Urinary bladder (tissue), 4 donors: ENCODE data around the gene PFDN2. TPM values are rescaled to one million over a fixed set of nuclear protein-coding genes. Genes with fewer than 3 reads are reported as not detected.
"Not testable (repeated sequence)": the region's sequence is repeated elsewhere in the genome, so short reads cannot be mapped to it uniquely, and the experiment has no call there.

ENCODE experiments used
- DNase-seq: peaks from one replicate; pipeline ENCODE4 v3.0.0-alpha.2; 2015; ENCODE audit errors: extremely low spot score
- H3K27ac ChIP-seq: one replicate; pipeline ENCODE4 v1.5.1; 2013; ENCODE audit warnings: low read depth, mild to moderate bottlenecking, moderate library complexity
- H3K36me3 ChIP-seq: one replicate; pipeline ENCODE4 v1.6.1; 2013; ENCODE audit warnings: mild to moderate bottlenecking, moderate library complexity; ENCODE audit not compliant: insufficient read depth
- H3K4me1 ChIP-seq: one replicate; pipeline ENCODE4 v1.6.1; 2013; ENCODE audit warnings: mild to moderate bottlenecking, moderate library complexity; ENCODE audit not compliant: insufficient read depth
- H3K4me3 ChIP-seq: one replicate; pipeline ENCODE4 v1.5.1; 2013; ENCODE audit warnings: low read depth, low read length
- WGBS: extraction: QIAGEN DNeasy Blood & Tissue Kit; methylation state at CpG from one replicate; pipeline ENCODE4 v1.1.7; 2013; 5-methylcytosine and 5-hydroxymethylcytosine counted together
- polyA plus RNA-seq: library from polyadenylated mRNA; stranded (reverse); fragments of 200-250 nt; gene quantifications from one replicate; pipeline ENCODE4 v1.2.3, GENCODE V29; 2013
- total RNA-seq: library from RNA; depleted of rRNA; stranded (reverse); fragments of >200 nt; gene quantifications from one replicate; pipeline ENCODE4 v1.2.3, GENCODE V29; 2014
- donor health status: healthy with polysubstance abuse.
- donor health status: healthy.

The PFDN2 gene
- total and polyA plus RNA-seq, 2 donors = 9.8 to 108 TPM

GRCh38 chr1:161076410-161076809, 41.4 kb downstream of the PFDN2 start:
- no peak for DNase-seq
- Histone ChIP-seq H3K4me1 (no peaks in the 10 kb centered on the region), H3K27ac (no peak overlapping the region), H3K36me3 (no peaks in the 10 kb centered on the region), H3K4me3 (no peak overlapping the region)

- 75% methylated on average over 12 of the region's 12 CpGs for WGBS
- Histone ChIP-seq H3K4me1 (no peaks in the 10 kb centered on the region), H3K36me3 (no peaks in the 10 kb centered on the region), H3K4me3 (no peak overlapping the region), H3K27ac (peak overlapping the region; percentile 13)
- no peak for DNase-seq
Observed at GRCh38 chr1:161074676-161075368, 43.0 kb downstream of the PFDN2 start.

GRCh38 chr1:161073474-161074121, 44.2 kb downstream of the PFDN2 start:
- no peak for DNase-seq
- Histone ChIP-seq H3K4me1 (no peaks in the 10 kb centered on the region), H3K4me3 (no peak overlapping the region), H3K27ac (no peak overlapping the region), H3K36me3 (no peaks in the 10 kb centered on the region)
- 71% methylated on average over 7 of the region's 7 CpGs for WGBS

- DNase-seq = no peak
- 92% methylated on average over 19 of the region's 19 CpGs for WGBS
- H3K27ac ChIP-seq = no peak overlapping the region
- H3K36me3 ChIP-seq = no peaks in the 10 kb centered on the region
- H3K4me3 ChIP-seq = no peak overlapping the region
- no peaks in the 10 kb centered on the region for H3K4me1 ChIP-seq
Observed at GRCh38 chr1:161072751-161073449, 44.9 kb downstream of the PFDN2 start.

GRCh38 chr1:161071886-161072371, 45.9 kb downstream of the PFDN2 start:
- no peak overlapping the region for H3K4me3 ChIP-seq
- no peaks in the 10 kb centered on the region for H3K36me3 ChIP-seq
- H3K27ac ChIP-seq = no peak overlapping the region
- no peaks in the 10 kb centered on the region for H3K4me1 ChIP-seq
- WGBS = 74% methylated on average over 9 of the region's 9 CpGs
- no peak for DNase-seq

- no peak for DNase-seq
- Histone ChIP-seq H3K4me3 (no peak overlapping the region), H3K36me3 (no peaks in the 10 kb centered on the region), H3K27ac (no peak overlapping the region), H3K4me1 (no peaks in the 10 kb centered on the region)
- WGBS = 86% methylated on average over 4 of the region's 4 CpGs
Observed at GRCh38 chr1:161070761-161071160, 47.1 kb downstream of the PFDN2 start.

GRCh38 chr1:161069731-161070270, 48.0 kb downstream of the PFDN2 start, which contains the start of gene ARHGAP30:
Gene ARHGAP30 (minus strand): TSS chr1:161069891. CDS start chr1:161069624, 267 bp downstream.
- Histone ChIP-seq H3K4me1 (no peaks in the 10 kb centered on the region), H3K4me3 (peak within 1 kb of the TSS; percentile 32), H3K27ac (no peak within 1 kb of the TSS), H3K36me3 (no peaks in the 10 kb centered on the region)
- WGBS = 71% methylated on average over 9 of the region's 9 CpGs
- DNase-seq = no peak

GRCh38 chr1:161069241-161069640, 48.6 kb downstream of the PFDN2 start:
- Histone ChIP-seq H3K4me1 (no peaks in the 10 kb centered on the region), H3K36me3 (no peaks in the 10 kb centered on the region), H3K4me3 (peak overlapping the region; percentile 32), H3K27ac (no peak overlapping the region)
- WGBS = 75% methylated on average over 9 of the region's 9 CpGs
- no peak for DNase-seq

- Histone ChIP-seq H3K4me3 (peak overlapping the region; percentile 32), H3K4me1 (no peaks in the 10 kb centered on the region), H3K27ac (peak overlapping the region; percentile 11), H3K36me3 (no peaks in the 10 kb centered on the region)
- DNase-seq = no peak
- WGBS = 69% methylated on average over 10 of the region's 10 CpGs
Observed at GRCh38 chr1:161068306-161069234, 49.3 kb downstream of the PFDN2 start.

GRCh38 chr1:161066694-161067093, 51.1 kb downstream of the PFDN2 start:
- 65% methylated on average over 3 of the region's 3 CpGs for WGBS
- Histone ChIP-seq H3K4me3 (no peak overlapping the region), H3K36me3 (no peaks in the 10 kb centered on the region), H3K4me1 (no peaks in the 10 kb centered on the region), H3K27ac (no peak overlapping the region)
- DNase-seq = no peak

GRCh38 chr1:161065681-161066080, 52.2 kb downstream of the PFDN2 start:
- H3K4me1 ChIP-seq, H3K36me3 ChIP-seq, H3K27ac ChIP-seq, DNase-seq, H3K4me3 ChIP-seq: not testable (repeated sequence)
- 90% methylated on average over 7 of the region's 7 CpGs for WGBS

- 56% methylated on average over 6 of the region's 6 CpGs for WGBS
- H3K27ac ChIP-seq, H3K4me3 ChIP-seq, DNase-seq, H3K4me1 ChIP-seq, H3K36me3 ChIP-seq: not testable (repeated sequence)
Observed at GRCh38 chr1:161063936-161064335, 53.9 kb downstream of the PFDN2 start.

- WGBS = 95% methylated on average over 4 of the region's 4 CpGs
- H3K36me3 ChIP-seq = no peaks in the 10 kb centered on the region
- H3K4me3 ChIP-seq = no peak overlapping the region
- DNase-seq = no peak
- no peaks in the 10 kb centered on the region for H3K4me1 ChIP-seq
- H3K27ac ChIP-seq = no peak overlapping the region
Observed at GRCh38 chr1:161061419-161061818, 56.4 kb downstream of the PFDN2 start.
